HG03039 (cell line): ENCODE data around the gene MICAL3.
A peak's percentile ranks its signal among the peaks of the same experiment; 100 is the strongest.

Experiments
- ATAC-seq: cut with Tn5 transposase; IDR thresholded peaks from one replicate; pipeline ENCODE4 v1.9.1; 2021; ENCODE audit warnings: mild to moderate bottlenecking, moderate library complexity; ENCODE audit not compliant: unreplicated experiment

Gene MICAL3

DNA sequence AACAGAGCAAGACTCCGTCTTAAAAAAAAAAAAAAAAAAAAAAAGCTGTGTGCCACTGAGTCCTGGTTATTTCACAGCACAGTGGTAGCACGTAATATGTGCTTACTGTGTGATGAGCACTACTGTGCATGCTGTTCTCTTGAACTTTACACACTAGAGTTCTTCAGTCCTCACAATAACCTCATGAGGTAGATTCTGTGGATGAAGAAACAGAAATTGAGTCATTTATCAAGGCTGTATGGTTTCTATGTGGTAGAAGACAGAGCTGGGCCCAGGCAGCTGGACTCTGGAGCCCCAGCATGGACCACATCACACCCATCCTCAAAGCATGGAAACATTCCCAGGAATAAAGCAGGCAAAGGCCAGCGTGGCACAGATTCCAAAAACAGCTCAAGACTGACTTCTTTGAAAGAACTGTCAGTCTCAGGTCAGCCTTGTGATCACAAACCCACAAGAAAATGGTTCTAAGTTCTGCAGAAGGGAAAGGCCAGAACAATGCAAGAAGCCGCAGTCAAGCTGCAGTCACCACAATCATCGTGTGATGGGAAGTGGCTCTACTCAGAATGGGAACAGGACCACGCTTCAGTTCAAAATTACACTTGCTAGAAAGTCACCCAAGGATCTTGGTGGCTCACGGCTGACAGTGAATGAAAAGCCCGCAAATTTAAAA lies 49.5 kb downstream of the MICAL3 start:
- peak; percentile 48 for ATAC-seq

DNA sequence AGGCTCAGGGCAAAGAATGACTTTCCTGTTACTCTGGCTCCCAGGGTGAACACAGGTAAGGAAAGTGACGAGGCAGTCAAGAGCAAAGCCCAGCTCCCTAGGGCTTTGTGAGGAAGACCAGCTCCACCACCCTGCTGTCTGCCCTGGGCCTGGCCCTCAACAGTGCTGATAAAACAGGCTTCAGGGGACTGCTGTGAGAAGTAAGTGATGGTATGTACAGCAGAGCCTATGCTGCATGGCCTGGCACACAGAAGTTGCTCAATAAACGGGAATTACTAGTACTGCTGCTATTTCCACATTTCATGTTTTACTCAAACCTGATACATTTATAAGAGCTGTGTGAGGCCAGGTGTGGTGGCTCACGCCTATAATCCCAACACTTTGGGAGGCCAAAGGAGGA lies 50.3 kb downstream of the MICAL3 start:
- no peak for ATAC-seq

DNA sequence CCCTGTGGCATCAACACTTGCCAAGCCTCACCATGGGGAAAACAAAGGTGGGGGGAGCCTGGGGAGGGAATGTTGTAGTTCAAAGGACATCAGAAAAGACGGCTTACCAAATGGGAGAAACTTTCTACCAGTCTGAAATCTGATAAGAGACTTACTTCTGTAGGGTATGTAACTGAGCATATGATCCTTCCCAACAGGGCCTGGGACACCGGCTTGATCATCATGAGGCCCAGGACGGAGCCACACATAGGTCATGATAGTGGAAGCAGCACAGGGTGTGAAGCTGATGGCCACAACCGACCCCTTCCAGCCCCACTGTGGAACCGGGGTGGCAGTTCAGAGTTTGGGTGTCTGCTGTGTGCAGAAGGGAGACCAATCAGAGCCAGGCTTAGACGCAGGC lies 51.1 kb downstream of the MICAL3 start:
- ATAC-seq: no peak

DNA sequence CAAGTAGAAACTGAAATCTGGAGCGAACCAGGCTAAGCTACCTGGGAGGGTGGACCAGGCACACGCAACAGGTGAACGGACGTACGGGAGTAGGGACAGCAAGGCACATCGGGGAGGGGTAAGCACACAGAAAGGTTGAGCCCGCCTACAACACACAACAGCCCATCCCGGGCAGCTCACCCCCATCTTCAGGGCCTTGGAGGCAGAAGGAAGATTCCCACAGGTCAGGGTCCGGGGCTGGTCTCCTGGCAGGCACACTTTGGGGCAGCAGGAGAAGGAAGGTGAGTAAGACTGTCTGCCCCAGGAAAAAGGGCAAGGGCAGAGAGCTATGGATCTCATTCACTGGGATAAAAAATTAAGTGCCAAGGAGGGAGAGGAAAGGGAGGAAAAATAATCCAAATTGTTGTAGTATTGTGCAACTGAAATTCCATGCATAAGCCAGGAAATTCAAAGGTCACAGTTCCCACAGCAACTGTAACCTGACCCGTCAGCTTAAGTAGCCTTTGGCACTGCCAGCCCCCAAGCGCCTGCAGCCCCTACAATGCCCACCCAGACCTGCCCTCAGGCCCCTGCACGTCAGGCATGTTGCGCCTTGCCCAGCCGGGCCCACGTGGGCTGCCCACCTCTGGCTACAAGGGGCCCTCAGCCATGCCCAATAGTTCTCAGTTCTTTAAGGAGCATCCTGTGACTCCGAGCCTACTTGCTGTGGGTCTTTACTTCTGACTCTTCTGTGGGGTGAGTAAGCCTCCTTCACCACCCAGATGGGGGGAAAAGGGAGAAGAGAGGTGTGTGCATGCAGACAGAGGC lies 51.8 kb downstream of the MICAL3 start:
- ATAC-seq: no peak

DNA sequence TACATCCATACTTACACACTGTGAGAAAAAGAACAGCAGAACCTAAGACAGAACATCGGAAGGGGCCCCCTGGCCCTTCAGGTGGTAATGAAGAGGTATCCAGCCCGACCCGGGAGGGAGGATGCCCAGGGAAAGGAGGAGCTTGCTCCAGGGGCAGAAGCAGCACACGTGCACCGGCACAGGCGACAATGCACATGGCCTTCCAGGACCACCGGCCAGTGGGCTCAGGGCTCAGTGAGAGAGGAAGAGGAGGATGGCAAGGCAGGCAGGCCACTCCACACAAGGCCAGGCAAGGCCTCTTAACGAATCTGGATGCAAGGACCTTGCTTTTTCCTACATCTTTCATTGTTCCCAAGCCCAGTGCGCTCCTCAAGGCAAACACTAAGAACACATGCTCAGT lies 52.6 kb downstream of the MICAL3 start:
- no peak for ATAC-seq

DNA sequence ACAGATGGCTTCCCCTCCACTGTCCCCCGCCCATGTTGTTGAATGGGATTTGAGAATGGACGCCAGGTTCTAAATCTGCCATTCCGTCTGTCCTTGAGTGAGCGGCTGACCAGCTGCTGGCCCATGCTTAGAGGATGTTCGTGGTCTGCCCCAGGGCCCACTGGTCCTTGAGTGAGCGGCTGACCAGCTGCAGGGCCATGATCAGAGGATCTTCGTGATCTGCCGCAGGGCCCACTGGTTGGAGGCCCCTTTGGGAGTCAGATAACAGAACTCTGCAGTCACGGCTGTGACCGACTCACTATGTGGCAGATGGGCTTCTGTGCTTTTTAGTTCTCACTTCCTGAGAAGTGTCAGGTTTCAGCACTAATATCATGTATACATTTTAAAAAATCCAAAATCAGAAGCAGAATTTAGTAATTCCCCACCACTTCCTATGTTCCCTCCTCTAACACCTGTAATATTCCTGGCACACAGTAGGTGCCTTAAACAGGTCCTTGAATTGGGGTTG lies 54.1 kb downstream of the MICAL3 start:
- ATAC-seq: no peak

DNA sequence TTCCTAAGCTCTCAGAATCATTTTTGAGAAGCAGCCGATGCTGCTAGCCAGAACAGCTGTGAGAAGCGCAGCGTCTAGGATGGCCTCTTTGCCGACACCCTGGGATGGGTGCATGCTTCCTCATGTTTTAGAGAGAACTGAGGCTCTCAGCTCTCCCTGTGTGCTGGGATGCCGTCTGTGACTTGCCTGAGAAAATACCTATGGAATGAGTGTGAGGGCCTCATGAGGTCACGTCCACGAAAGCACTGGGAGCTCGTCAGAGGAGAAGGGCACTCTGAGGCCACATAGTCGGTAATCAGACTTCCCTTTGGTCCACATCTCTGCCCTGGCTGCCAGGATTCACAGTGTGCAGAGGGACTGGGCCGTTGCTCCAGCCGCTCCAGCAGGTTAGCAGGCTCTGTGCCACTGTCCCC lies 54.7 kb downstream of the MICAL3 start:
- no peak for ATAC-seq

DNA sequence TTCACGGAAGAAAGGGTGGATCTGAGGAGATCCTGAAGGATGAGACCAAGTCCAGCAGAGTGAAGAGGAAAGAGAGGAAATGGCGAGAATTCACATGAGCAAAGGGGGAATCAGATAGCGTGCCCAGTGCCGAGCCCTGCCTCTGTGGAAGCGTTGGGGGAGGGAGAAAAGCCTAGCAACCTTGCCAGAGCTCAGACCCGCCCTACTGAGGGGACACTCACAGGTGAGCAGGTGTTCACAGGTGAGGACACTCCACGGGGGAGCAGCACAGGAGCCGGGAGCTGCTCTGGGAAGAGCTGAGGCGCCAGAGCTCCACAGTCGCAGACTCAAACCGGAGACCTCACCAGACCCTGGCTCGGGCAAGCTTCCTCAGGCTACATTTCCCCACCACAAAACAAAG lies 56.2 kb downstream of the MICAL3 start:
- no peak for ATAC-seq

DNA sequence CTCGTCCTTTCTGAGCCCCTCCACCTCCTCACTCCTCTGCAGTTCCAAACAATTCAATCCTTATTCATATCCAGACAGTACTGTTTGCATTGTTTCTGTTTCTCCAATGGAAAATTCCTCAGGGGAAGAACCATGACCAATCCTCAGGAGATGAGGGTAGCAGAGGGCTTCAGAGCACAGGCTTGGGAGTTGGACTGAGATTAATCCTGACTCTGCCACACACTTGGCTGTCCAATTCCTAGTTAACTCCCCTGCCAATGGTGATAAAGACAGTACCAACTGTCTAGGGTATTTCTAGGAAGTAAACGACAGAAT lies 58.0 kb downstream of the MICAL3 start:
- ATAC-seq: no peak

DNA sequence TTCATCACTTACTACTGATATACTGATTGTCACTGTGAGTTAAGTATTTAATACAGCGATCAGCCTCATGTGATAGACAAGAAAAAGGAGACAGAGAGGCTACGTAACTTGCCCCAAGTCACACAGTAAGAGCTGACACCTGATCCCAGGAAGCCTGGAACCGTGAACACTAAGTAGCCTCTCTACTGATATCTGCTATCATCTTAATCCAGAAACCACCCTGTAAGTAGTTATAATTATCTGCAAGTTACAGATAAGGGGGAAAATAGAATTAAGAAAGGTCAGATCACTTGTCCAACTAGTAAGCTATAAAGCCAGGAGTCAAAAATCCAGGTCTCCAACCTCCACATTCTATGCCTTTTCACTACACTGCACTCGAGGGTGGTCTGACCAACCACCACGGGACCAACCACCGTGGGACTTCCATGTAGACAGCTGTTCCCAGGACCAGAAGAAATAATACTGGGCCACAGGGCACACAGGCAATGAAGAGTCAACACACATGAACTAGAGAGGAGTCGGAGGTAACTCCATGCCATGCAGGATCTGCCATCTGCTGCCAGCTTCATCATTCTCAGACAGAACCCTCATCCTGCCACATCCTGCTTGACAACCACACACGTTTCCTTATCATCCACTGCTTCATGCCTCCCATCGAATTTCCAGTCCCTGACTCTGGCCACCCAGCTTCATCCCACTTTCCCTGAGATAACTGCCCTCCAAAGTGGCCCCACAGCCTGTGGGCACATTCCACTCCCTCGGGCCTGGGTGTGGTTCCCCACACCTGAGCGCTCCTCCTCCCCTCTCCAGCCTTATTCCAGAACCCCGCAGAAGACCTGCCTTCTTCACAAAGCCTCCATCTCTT lies 58.6 kb downstream of the MICAL3 start:
- ATAC-seq: no peak

DNA sequence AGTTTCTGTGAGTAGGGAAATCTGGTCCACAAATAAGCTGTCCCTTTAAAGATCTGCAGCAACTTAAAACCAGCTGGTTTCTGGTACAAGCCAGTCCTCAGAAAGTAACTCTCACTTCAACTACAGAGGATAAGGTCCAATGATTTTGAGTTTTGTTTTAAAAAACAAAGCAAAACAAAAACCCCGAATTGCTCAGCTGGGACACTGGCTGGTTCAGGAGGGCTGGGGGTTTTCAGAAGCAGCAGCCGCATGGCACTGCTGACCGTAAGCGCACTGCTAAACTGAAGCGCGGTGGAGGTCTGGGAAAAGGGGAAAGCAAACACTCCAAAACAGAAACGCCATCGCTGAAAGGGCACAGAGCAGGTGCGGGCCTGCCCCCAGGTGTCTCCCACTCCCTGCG lies 59.7 kb downstream of the MICAL3 start:
- ATAC-seq: peak; percentile 81

DNA sequence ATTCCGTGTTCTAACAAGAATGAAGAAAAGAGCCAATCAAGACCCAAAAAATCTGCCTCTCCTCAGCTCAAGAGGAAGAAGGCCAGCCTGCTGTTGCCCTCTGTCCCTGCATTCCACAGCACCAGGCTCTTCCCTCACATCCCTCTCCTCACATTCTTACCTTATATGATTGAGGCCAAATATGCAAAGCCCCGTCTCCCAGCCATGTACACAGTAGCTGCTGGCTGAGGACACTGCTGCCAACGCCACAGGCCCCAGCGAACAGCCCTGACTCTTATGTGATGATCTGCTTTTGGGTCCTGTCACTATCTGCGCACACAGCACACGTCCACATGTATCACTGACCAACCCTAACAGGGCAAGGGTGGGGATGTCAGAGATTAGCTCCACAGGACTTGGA lies 60.2 kb downstream of the MICAL3 start:
- no peak for ATAC-seq

DNA sequence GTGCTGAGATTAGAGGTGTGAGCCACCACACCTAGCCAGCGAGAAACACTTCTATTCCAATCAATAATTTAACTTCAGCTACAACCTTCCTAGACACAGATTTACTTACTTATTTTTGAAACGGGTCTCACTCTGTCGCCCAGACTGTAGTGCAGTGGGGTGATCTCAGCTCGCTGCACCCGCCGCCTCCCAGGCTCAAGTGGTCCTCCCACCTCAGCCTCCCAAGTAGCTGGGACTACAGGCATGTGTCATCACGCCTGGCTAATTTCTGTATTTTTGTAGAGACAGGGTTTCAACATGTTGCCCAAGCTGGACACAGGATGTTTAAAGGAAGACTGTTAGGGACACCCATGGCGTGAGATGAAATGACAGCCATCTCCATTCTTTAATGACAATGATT lies 61.3 kb downstream of the MICAL3 start:
- ATAC-seq: no peak

DNA sequence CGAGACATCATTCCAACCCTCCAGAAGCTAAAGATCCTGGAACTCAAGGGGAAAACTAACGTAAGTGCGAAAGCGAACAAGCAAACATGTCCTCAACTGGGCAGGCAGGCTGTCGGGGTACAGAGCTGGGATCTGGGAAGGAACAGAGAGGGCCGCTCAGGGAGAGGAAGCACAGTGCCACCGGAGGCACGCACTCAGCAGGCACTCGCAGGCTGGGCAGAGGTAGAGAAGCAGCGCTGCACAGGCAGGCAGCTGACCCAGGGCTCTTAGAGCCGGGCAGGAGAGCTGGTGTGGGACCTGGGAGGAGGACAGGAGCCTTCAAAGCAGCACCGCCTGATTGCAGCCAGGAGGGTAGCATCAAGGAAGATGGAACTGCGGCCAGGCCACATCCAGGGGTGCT lies 62.2 kb downstream of the MICAL3 start:
- ATAC-seq: no peak

DNA sequence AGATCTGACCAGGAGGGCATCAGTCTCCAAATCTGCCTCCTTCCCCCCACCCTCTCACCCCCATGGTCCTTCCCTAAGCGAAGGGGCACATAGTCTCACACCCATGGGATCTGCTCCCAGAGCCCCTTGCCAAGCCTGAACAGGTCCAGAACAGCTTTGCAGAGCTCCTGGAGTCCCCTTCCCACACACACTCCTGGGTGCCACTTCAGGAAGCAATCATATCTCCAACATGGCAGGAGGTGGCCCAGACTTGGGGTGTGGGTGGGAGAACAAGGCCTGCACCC lies 63.0 kb downstream of the MICAL3 start:
- no peak for ATAC-seq

DNA sequence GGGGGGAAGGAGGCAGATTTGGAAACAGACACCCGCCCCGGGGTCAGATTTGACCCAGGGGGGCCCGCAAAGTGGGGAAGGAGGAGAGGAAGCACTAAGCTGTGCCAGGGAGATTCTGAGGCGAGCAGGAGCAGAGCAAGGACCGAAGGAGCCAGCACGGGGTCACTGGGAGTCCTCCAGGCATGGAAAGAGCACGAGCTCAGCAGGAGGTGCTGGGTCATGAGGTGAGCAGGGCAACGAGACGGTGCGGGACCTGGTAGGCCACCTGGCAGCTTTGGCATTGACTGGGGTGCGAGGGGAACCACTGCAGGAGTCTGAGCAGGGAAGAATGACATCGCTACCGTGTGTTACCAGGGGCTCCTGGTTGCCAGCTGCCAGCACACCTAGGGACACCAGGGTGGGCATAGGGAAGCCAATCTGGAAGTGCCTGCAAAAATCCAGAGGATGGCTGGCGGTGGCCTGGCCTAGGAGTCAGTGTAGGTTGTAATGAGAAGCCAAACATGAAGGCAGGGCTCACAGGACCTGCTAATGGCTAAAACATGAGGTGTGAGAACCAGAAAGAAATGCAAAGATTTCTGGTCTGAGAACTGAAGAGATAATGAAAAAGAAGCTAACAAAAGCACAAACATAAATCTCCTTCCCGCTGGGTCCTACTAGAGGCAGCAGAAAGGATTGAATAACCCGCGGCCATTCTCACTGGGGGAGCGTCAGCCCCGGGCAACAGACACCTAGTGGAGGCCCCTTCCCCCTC lies 63.5 kb downstream of the MICAL3 start:
- no peak for ATAC-seq

DNA sequence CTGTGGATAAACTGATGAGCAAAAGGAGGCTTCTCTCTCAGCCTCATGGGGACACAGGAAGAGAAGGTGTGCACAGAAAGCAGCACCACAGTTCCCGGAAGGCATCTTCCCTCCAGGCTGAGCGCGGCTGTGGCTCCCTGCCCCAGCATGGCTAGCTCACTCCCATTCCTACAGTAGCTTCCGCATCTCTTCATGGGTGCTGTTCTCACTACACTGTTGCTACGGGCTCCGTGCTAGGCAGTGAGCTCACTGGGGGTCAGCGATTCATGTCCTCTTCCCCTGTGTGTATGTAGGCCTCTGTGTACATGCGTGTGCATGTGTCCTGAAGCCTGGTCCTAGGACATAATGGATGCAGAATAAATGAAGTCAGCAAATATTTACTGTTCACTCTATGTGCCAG lies 64.3 kb downstream of the MICAL3 start:
- ATAC-seq: no peak

DNA sequence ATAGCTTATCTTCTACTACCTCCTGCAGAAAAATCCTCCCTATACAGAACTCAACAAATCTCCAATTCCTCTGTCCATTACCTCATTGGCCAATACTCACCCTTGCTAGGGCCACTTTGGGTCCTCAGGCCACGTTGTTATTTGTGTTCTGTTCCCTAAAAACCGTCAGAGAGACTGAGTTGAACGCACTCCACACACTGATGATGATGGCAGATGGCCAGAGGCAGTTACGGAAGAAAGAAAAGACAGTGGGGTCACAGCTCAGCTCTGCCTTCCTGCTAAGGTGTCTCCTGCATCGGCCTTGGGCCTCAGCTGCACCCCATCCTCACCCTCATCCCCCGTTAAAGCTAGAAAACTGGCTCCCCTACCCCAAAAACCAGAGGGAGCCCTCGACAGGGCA lies 66.2 kb downstream of the MICAL3 start:
- no peak for ATAC-seq

DNA sequence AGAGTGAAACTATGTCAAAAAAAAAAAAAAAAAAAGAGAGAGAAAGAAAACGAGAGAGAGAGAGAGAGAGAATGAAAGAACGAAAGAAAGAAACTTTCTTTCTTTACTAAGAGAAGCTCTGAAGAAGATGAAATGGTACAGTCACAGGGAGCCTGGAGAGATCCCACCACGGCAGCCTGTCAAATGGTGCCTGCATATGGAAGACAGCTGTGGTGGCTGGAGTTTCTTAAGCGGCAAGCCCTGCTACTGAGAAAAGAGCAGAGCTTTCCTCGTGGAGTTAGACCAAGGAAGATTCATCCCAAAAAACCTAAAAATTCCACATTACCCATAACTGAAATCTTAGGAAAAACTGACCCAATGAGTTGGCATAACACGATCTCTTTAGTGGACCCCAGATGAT lies 66.7 kb downstream of the MICAL3 start:
- ATAC-seq: no peak

DNA sequence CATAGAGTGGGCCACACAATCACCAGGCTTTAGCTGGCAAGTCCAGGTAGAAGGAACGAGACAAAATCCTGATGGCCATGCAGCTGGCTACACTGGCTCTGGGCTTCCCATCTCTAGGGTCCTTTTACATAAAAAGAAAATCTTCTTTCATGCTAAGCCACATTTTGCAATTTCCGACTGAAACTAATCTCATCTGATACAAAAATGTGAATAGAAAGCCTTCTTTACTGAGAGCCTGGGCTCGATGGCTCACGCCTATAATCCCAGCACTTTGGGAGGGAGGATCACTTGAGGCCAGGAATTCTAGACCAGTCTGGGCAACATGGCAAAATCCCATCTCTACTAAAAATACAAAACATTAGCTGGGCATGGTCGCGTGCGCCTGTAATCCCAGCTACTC lies 67.2 kb downstream of the MICAL3 start:
- ATAC-seq: no peak

DNA sequence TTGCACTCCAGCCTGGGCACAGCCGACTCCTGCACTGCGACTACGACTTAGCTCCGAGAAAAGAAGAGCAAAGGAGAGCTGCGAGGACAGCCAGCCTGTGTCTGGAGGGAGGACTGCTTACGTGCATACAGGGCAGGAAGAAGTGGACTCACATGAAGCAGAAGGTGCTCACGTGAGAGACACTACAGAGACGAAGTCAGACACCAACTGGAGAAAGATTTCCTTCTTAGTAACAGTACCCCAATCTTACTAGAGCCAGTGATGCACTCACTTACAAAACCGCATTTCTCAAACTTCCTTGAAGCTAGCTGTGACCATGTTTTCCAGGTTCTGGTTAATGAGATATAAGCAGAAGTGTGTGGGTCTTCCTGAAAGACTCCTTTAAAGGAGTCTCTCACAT lies 67.7 kb downstream of the MICAL3 start:
- no peak for ATAC-seq
